HepG2 (cell line): ENCODE results near the gene GALNT9. TPM values are rescaled to one million over a fixed set of nuclear protein-coding genes. Genes with fewer than 3 reads are reported as not detected.
A peak's percentile ranks its signal among the peaks of the same experiment; 100 is the strongest.

Experiments used
- ATAC-seq: fragments of 200-7000 bp; cut with Tn5 transposase; 3 replicates; pipeline ENCODE4 v1.9.1; 2020; ENCODE audit warnings: mild to moderate bottlenecking, moderate library complexity
- BruUV-seq: library from RNA; stranded (reverse); fragments of 400-500 nt; replicated peaks from 2 replicates; lab custom pipeline; 2021; lab: Mats Ljungman, UMichigan
- CTCF ChIA-PET: fragments of 300-600 bp; formaldehyde crosslinking; extraction: SDS; loops from one replicate; lab custom pipeline; 2021; ENCODE audit warnings: low total read pairs, inconsistent platforms, low intra/inter-chr PET ratio; lab: Yijun Ruan, JAX
- POLR2A ChIA-PET: fragments of 350-600 bp; sonication (Branson Sonifier 250); formaldehyde crosslinking; loops from one replicate; lab custom pipeline; 2020; ENCODE audit warnings: antibody characterized with exemption, inconsistent platforms; lab: Yijun Ruan, JAX
- DNase-seq: peaks from one replicate; pipeline ENCODE4 v3.0.0-alpha.2; 2015; ENCODE audit warnings: low spot score
- FAIRE-seq: peaks from 3 replicates; lab custom pipeline; 2011; peaks lifted over from hg19 to GRCh38; lab: Jason Lieb, UNC
- H2AFZ ChIP-seq: one replicate; pipeline ENCODE4 v1.6.1; 2011; ENCODE audit warnings: low read length, inconsistent platforms
- H3K27ac ChIP-seq: fragments of 300-600 bp; 3 replicates; pipeline ENCODE4 v1.8.0; 2011; ENCODE audit warnings: mixed run types, mild to moderate bottlenecking, mixed read lengths, low read length, inconsistent platforms; ENCODE audit not compliant: insufficient read depth; ENCODE audit errors: extremely low read length
- H3K27me3 ChIP-seq, 2 experiments: fragments of 200-600 bp in 1 of 2; 2 replicates in 1 of 2; 3 replicates in 1 of 2; pipeline versions ENCODE4 v1.6.0 to v1.8.0; 2011; ENCODE audit warnings: low read length in 2 of 2, mild to moderate bottlenecking in 2 of 2, moderate library complexity in 2 of 2, inconsistent platforms in 1 of 2; ENCODE audit not compliant: insufficient read depth in 2 of 2, control insufficient read depth in 1 of 2
- H3K36me3 ChIP-seq, 2 experiments: fragments of 200-600 bp in 1 of 2; replicated peaks in 1 of 2; 2 replicates in 1 of 2; 3 replicates in 1 of 2; pipeline versions ENCODE4 v1.5.1 to v1.8.0; 2011; ENCODE audit warnings: low read length in 2 of 2, inconsistent platforms in 1 of 2; ENCODE audit not compliant: insufficient read depth in 2 of 2, control insufficient read depth in 1 of 2
- H3K4me1 ChIP-seq: 2 replicates; pipeline ENCODE4 v1.5.1; 2012; ENCODE audit warnings: low read length, inconsistent platforms; ENCODE audit not compliant: insufficient read depth
- H3K4me2 ChIP-seq: 2 replicates; pipeline ENCODE4 v1.6.0; 2011; ENCODE audit warnings: low read depth, low read length, inconsistent platforms
- H3K4me3 ChIP-seq, 3 experiments: fragments of 200-600 bp in 1 of 3; sonication (generic), shearing (Covaris generic) in 1 of 3; replicated peaks in 1 of 3; 2 replicates each; pipeline ENCODE4 v1.5.1; 2011 to 2016; ENCODE audit warnings: low read length in 3 of 3, inconsistent platforms in 2 of 3, low read depth in 2 of 3, mild to moderate bottlenecking in 2 of 3, control low read depth in 1 of 3, mixed read lengths in 1 of 3; ENCODE audit not compliant: insufficient read depth in 1 of 3
- H3K79me2 ChIP-seq: one replicate; pipeline ENCODE4 v1.6.1; 2011; ENCODE audit warnings: low read length, inconsistent platforms; ENCODE audit not compliant: insufficient read depth
- H3K9ac ChIP-seq: 2 replicates; pipeline ENCODE4 v1.6.0; 2011; ENCODE audit warnings: mild to moderate bottlenecking, low read depth, low read length, inconsistent platforms; ENCODE audit not compliant: insufficient read depth
- H3K9me3 ChIP-seq: 2 replicates; pipeline ENCODE4 v1.5.1; 2012; ENCODE audit warnings: mild to moderate bottlenecking, low read length
- H4K20me1 ChIP-seq: 2 replicates; pipeline ENCODE4 v1.6.0; 2011; ENCODE audit warnings: inconsistent platforms, mild to moderate bottlenecking, low read length, moderate library complexity; ENCODE audit not compliant: insufficient read depth
- CEBPB ChIP-seq: IDR thresholded peaks from 2 replicates; pipeline ENCODE4 v1.6.1; 2011; ENCODE audit warnings: low read depth, low read length, improper control_type of control experiment, borderline replicate concordance
- CHD2 ChIP-seq: IDR thresholded peaks from 2 replicates; pipeline ENCODE4 v1.6.1; 2011; ENCODE audit warnings: low read depth, low read length, improper control_type of control experiment
- DNMT1 ChIP-seq: sonication (generic); formaldehyde crosslinking; IDR thresholded peaks from 2 replicates; pipeline ENCODE4 v1.5.1; 2020; ENCODE audit warnings: mild to moderate bottlenecking, missing genetic modification reagents
- EP300 ChIP-seq, 3 experiments: sonication (generic) in 1 of 3; formaldehyde crosslinking in 1 of 3; IDR thresholded peaks; 2 replicates each; pipeline versions ENCODE4 v1.5.1 to v1.6.1; 2011 to 2020; ENCODE audit warnings: low read depth in 2 of 3, low read length in 2 of 3, borderline replicate concordance in 1 of 3, improper control_type of control experiment in 1 of 3, mild to moderate bottlenecking in 1 of 3, missing genetic modification reagents in 1 of 3, moderate library complexity in 1 of 3
- FOXK1 ChIP-seq: sonication (generic); formaldehyde crosslinking; IDR thresholded peaks from 2 replicates; pipeline ENCODE4 v1.4.0; 2020; ENCODE audit warnings: low read depth, missing genetic modification reagents, borderline replicate concordance
- HDAC2 ChIP-seq: sonication (generic); formaldehyde crosslinking; IDR thresholded peaks from 2 replicates; pipeline ENCODE4 v1.4.0; 2020; ENCODE audit warnings: missing genetic modification reagents
- KDM5B ChIP-seq: sonication (generic); formaldehyde crosslinking; IDR thresholded peaks from 2 replicates; pipeline ENCODE4 v1.4.0; 2020; ENCODE audit warnings: missing genetic modification reagents, mild to moderate bottlenecking, borderline replicate concordance
- NPAS2 ChIP-seq: sonication (generic); formaldehyde crosslinking; IDR thresholded peaks from 2 replicates; pipeline ENCODE4 v1.8.0; 2022; ENCODE audit warnings: mild to moderate bottlenecking, missing genetic modification reagents, borderline replicate concordance
- PAXIP1 ChIP-seq: sonication (generic); formaldehyde crosslinking; conservative IDR thresholded peaks from 2 replicates; pipeline ENCODE4 v1.4.0; 2020; ENCODE audit warnings: mild to moderate bottlenecking, missing genetic modification reagents, moderate library complexity
- REL ChIP-seq: sonication (generic); formaldehyde crosslinking; conservative IDR thresholded peaks from 2 replicates; pipeline ENCODE4 v1.8.0; 2022; ENCODE audit warnings: mild to moderate bottlenecking, missing genetic modification reagents, moderate library complexity
- ZNF224 ChIP-seq: sonication (generic); formaldehyde crosslinking; IDR thresholded peaks from 2 replicates; pipeline ENCODE4 v1.5.0; 2020; ENCODE audit warnings: mild to moderate bottlenecking, missing genetic modification reagents
- ZNF329 ChIP-seq: sonication (generic); formaldehyde crosslinking; IDR thresholded peaks from 2 replicates; pipeline ENCODE4 v1.9.0; 2021; ENCODE audit warnings: low read depth, mild to moderate bottlenecking, missing genetic modification reagents
- ZNF547 ChIP-seq: sonication (generic); formaldehyde crosslinking; IDR thresholded peaks from 2 replicates; pipeline ENCODE4 v1.5.1; 2020; ENCODE audit warnings: mild to moderate bottlenecking, missing genetic modification reagents
- ZNF572 ChIP-seq: sonication (generic); formaldehyde crosslinking; IDR thresholded peaks from 2 replicates; pipeline ENCODE4 v1.5.1; 2020; ENCODE audit warnings: mild to moderate bottlenecking, missing genetic modification reagents
- ZNF7 ChIP-seq: IDR thresholded peaks from 2 replicates; pipeline ENCODE4 v1.6.1; 2016; ENCODE audit warnings: missing biosample characterization, missing genetic modification reagents
- WGBS: methylation state at CpG from one replicate; pipeline ENCODE4 v1.1.6; 2017; ENCODE audit warnings: low lambda C conversion rate; 5-methylcytosine and 5-hydroxymethylcytosine counted together
- in situ Hi-C: cut with HindIII; loops from 2 replicates; pipeline ENCODE4 v1.10.0; 2017; ENCODE audit warnings: low pct_unique_long_range_greater_than_20kb; ENCODE audit not compliant: extremely low pct_ligation_motif_present
- intact Hi-C: fragments of 100-400 bp; cut with micrococcal nuclease; formaldehyde crosslinking; loops from one replicate; pipeline ENCODE4 v1.10.0; 2022; ENCODE audit not compliant: unreplicated experiment
- polyA plus RNA-seq, 8 experiments: library from polyadenylated mRNA; depleted of rRNA in 3 of 8; stranded (reverse) in 7 of 8; unstranded in 1 of 8; fragments of >200 nt; fragmentation: Illumina TruSeq in 4 of 8; extraction: Trizol in 4 of 8; gene quantifications; 2 replicates each; pipeline versions ENCODE4 v1.2.1 to v1.2.3, GENCODE V29; 2011 to 2016; ENCODE audit warnings: low read depth in 4 of 8, missing spikeins in 1 of 8, mixed read lengths in 1 of 8; ENCODE audit not compliant: insufficient read depth in 1 of 8
- total RNA-seq, 5 experiments: library from RNA; depleted of rRNA; stranded (reverse); fragments of >200 nt; fragmentation: Illumina TruSeq; extraction: Trizol; gene quantifications; 2 replicates each; pipeline ENCODE4 v1.2.3, GENCODE V29; 2016; ENCODE audit warnings: low read depth in 1 of 5
- TF ChIP-seq, protein P1 (sequence below): sonication (generic); formaldehyde crosslinking; IDR thresholded peaks from 2 replicates; pipeline ENCODE4 v1.5.0; 2020; ENCODE audit warnings: mild to moderate bottlenecking, missing genetic modification reagents, moderate library complexity
- TF ChIP-seq, protein P2 (sequence below): sonication (generic); formaldehyde crosslinking; conservative IDR thresholded peaks from 2 replicates; pipeline ENCODE4 v1.8.1; 2023; ENCODE audit warnings: missing genetic modification reagents

The GALNT9 gene
- total and polyA plus RNA-seq, 2 of the 13 experiments (the other 11 are each of a cell fraction or from before 2014, with no cell fraction given) = 0.04 TPM; not detected in 1

DNA sequence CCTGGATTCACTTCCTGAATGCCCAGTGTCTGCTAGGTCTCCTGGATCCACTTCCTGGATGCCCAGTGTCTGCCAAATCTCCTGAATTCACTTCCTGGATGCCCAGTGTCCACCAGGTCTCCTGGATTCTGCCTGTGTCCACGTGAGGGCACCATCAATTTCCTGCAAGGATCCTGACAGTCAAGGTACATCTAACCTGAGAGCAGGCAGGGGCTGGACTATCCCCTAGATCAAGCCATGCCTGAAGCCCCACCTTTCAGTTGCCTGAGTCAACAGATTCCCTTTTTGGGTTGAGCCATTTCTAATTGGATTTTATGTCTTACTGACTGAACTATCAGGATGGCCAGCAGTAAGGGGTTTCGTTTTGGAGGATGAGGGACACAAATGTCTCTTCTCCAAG, 49.5 kb downstream of the GALNT9 start:
- DNase-seq (no peak), ATAC-seq (no peak), FAIRE-seq (no peak)
- Histone ChIP-seq H3K9ac (no peak overlapping the region), H3K79me2 (no peaks in the 10 kb centered on the region), H3K4me2 (0 out of 2 replicates have a peak overlapping the region, but pooled peaks have one; percentile 44), H2AFZ (no peak overlapping the region), H3K9me3 (no peaks in the 10 kb centered on the region), H3K27ac (no peak overlapping the region), H3K36me3 (no peaks in the 10 kb centered on the region), H3K4me1 (peaks cover 31% of the 10 kb centered on the region), H3K4me3 (no peak overlapping the region), H4K20me1 (no peaks in the 10 kb centered on the region), H3K27me3 (peaks cover 17 to 87% of the 10 kb centered on the region in 2 experiments; a peak in 3 of 5 replicates)
- BruUV-seq = no TSS peak
- POLR2A ChIA-PET = no interaction called here
- in situ Hi-C loops = no loop called here
- intact Hi-C loops = no loop called here
- 0% methylated on average over 2 of the region's 2 CpGs for WGBS
- CTCF ChIA-PET = no interaction called here
- TF ChIP-seq CEBPB (no peak), ZNF329 (peak; percentile 99), ZNF547 (CRISPR knock-in tag) (no peak), EP300 (IDR thresholded peaks at IDR 0.05; ENCODE audit: low read depth in 2 of 2, low read length in 2 of 2) (no peak), EP300 (CRISPR knock-in tag; IDR thresholded peaks at IDR 0.05; ENCODE audit: borderline replicate concordance) (no peak), DNMT1 (CRISPR knock-in tag) (no peak), PAXIP1 (CRISPR knock-in tag) (no peak), CHD2 (no peak), FOXK1 (CRISPR knock-in tag) (no peak), HDAC2 (CRISPR knock-in tag) (no peak), ZNF224 (CRISPR knock-in tag) (no peak), ZNF572 (CRISPR knock-in tag) (no peak), KDM5B (CRISPR knock-in tag) (no peak), NPAS2 (CRISPR knock-in tag) (no peak), ZNF7 (CRISPR knock-in tag) (no peak), REL (CRISPR knock-in tag) (no peak)
- TF ChIP-seq, protein P1, sequence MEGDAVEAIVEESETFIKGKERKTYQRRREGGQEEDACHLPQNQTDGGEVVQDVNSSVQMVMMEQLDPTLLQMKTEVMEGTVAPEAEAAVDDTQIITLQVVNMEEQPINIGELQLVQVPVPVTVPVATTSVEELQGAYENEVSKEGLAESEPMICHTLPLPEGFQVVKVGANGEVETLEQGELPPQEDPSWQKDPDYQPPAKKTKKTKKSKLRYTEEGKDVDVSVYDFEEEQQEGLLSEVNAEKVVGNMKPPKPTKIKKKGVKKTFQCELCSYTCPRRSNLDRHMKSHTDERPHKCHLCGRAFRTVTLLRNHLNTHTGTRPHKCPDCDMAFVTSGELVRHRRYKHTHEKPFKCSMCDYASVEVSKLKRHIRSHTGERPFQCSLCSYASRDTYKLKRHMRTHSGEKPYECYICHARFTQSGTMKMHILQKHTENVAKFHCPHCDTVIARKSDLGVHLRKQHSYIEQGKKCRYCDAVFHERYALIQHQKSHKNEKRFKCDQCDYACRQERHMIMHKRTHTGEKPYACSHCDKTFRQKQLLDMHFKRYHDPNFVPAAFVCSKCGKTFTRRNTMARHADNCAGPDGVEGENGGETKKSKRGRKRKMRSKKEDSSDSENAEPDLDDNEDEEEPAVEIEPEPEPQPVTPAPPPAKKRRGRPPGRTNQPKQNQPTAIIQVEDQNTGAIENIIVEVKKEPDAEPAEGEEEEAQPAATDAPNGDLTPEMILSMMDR (CRISPR knock-in tag) = 0 out of 2 replicates have a peak, but pooled peaks have one; percentile 1
- TF ChIP-seq, protein P2, sequence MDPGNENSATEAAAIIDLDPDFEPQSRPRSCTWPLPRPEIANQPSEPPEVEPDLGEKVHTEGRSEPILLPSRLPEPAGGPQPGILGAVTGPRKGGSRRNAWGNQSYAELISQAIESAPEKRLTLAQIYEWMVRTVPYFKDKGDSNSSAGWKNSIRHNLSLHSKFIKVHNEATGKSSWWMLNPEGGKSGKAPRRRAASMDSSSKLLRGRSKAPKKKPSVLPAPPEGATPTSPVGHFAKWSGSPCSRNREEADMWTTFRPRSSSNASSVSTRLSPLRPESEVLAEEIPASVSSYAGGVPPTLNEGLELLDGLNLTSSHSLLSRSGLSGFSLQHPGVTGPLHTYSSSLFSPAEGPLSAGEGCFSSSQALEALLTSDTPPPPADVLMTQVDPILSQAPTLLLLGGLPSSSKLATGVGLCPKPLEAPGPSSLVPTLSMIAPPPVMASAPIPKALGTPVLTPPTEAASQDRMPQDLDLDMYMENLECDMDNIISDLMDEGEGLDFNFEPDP = no peak
